Suprapubic skin (tissue), 4 donors: ENCODE results near the gene HSBP1. TPM values are rescaled to one million over a fixed set of nuclear protein-coding genes. Genes with fewer than 3 reads are reported as not detected.

ENCODE experiments used
- DNase-seq, 2 donors: peaks; one replicate each; pipeline ENCODE4 v3.0.0-alpha.2; 2019; ENCODE audit warnings: low spot score in 2 of 2
- H3K27ac ChIP-seq: fragments of 200-600 bp; sonication (generic); one replicate; pipeline ENCODE4 v1.5.1; 2019
- H3K27me3 ChIP-seq: fragments of 200-600 bp; sonication (generic); one replicate; pipeline ENCODE4 v1.5.1; 2019
- H3K36me3 ChIP-seq: fragments of 200-600 bp; sonication (generic); one replicate; pipeline ENCODE4 v1.5.1; 2019
- H3K4me1 ChIP-seq: fragments of 200-600 bp; sonication (generic); one replicate; pipeline ENCODE4 v1.5.1; 2019
- H3K4me3 ChIP-seq: fragments of 200-600 bp; sonication (generic); one replicate; pipeline ENCODE4 v1.5.1; 2019; ENCODE audit warnings: mild to moderate bottlenecking
- H3K9me3 ChIP-seq: fragments of 200-600 bp; sonication (generic); one replicate; pipeline ENCODE4 v1.5.1; 2019
- CTCF ChIP-seq, 2 donors: fragments of 200-600 bp in 1 of 2; fragments of 450-650 bp in 1 of 2; sonication (generic) in 1 of 2; IDR thresholded peaks; one replicate each; pipeline ENCODE4 v1.5.1; 2016 to 2019; ENCODE audit warnings: antibody characterized with exemption in 2 of 2, mild to moderate bottlenecking in 1 of 2, moderate library complexity in 1 of 2
- EP300 ChIP-seq: sonication (generic); formaldehyde crosslinking; IDR thresholded peaks from one replicate; pipeline ENCODE4 v1.6.1; 2017; ENCODE audit warnings: antibody characterized with exemption
- POLR2A ChIP-seq, 2 donors: fragments of 450-650 bp; IDR thresholded peaks; one replicate each; pipeline ENCODE4 v1.6.1; 2017; ENCODE audit warnings: antibody characterized with exemption in 2 of 2, mild to moderate bottlenecking in 2 of 2, moderate library complexity in 2 of 2
- POLR2AphosphoS5 ChIP-seq, 3 donors: sonication (generic); formaldehyde crosslinking; IDR thresholded peaks; one replicate each; pipeline ENCODE4 v1.6.1; 2017; ENCODE audit warnings: antibody characterized with exemption in 3 of 3
- WGBS: methylation state at CpG from one replicate; pipeline ENCODE4 v1.1.5; 2018; 5-methylcytosine and 5-hydroxymethylcytosine counted together
- total RNA-seq, 4 donors: library from RNA; depleted of rRNA; stranded (reverse); fragments of >200 nt; gene quantifications; one replicate each; pipeline ENCODE4 v1.1.0, GENCODE V29; 2016

The HSBP1 gene
- total RNA-seq, 4 donors from 2014 or later = 13.4 to 22.0 (median 17.2) TPM

- H3K4me1 ChIP-seq = peaks cover 20% of the 10 kb centered on the region
- no peak overlapping the region for H3K27ac ChIP-seq
- no peak for DNase-seq
- no peaks in the 10 kb centered on the region for H3K27me3 ChIP-seq
- H3K4me3 ChIP-seq = no peak overlapping the region
- H3K36me3 ChIP-seq = no peaks in the 10 kb centered on the region
- 82% methylated on average over 3 of the region's 3 CpGs for WGBS
- H3K9me3 ChIP-seq = no peaks in the 10 kb centered on the region
- no peak for TF ChIP-seq POLR2AphosphoS5 (IDR thresholded peaks at IDR 0.05)
- no peak for TF ChIP-seq EP300
- no peak for TF ChIP-seq CTCF (IDR thresholded peaks at IDR 0.05)
- no peak for TF ChIP-seq POLR2A (IDR thresholded peaks at IDR 0.05)
Measured at GRCh38 chr16:83803811-83804210, 4.0 kb upstream of the HSBP1 start.

- H3K9me3 ChIP-seq = no peaks in the 10 kb centered on the region
- no peak overlapping the region for H3K4me3 ChIP-seq
- DNase-seq = no peak
- H3K36me3 ChIP-seq = no peaks in the 10 kb centered on the region
- WGBS = 95% methylated on average over 5 of the region's 5 CpGs
- no peaks in the 10 kb centered on the region for H3K27me3 ChIP-seq
- TF ChIP-seq EP300 = no peak
- peaks cover 24% of the 10 kb centered on the region for H3K4me1 ChIP-seq
- H3K27ac ChIP-seq = no peak overlapping the region
Measured at GRCh38 chr16:83804366-83804765, 3.4 kb upstream of the HSBP1 start.

GRCh38 chr16:83806036-83806435 is 1.7 kb upstream of the HSBP1 start:
- Histone ChIP-seq H3K4me3 (no peak overlapping the region), H3K27ac (peak overlapping the region; percentile 27), H3K27me3 (no peaks in the 10 kb centered on the region), H3K9me3 (no peaks in the 10 kb centered on the region), H3K36me3 (no peaks in the 10 kb centered on the region), H3K4me1 (peaks cover 37% of the 10 kb centered on the region)
- TF ChIP-seq POLR2AphosphoS5 (IDR thresholded peaks at IDR 0.05) (no peak), CTCF (IDR thresholded peaks at IDR 0.05) (no peak), POLR2A (IDR thresholded peaks at IDR 0.05) (no peak), EP300 (no peak)
- DNase-seq = no peak
- WGBS = 46% methylated on average over 5 of the region's 5 CpGs

- Histone ChIP-seq H3K36me3 (no peaks in the 10 kb centered on the region), H3K9me3 (no peaks in the 10 kb centered on the region), H3K27me3 (no peaks in the 10 kb centered on the region), H3K4me3 (no peak overlapping the region), H3K4me1 (peaks cover 39% of the 10 kb centered on the region), H3K27ac (no peak overlapping the region)
- DNase-seq = no peak
- 89% methylated on average over 6 of the region's 6 CpGs for WGBS
- TF ChIP-seq CTCF (IDR thresholded peaks at IDR 0.05) (no peak), POLR2AphosphoS5 (IDR thresholded peaks at IDR 0.05) (no peak), POLR2A (IDR thresholded peaks at IDR 0.05) (no peak), EP300 (no peak)
Measured at GRCh38 chr16:83806731-83807130, 1.0 kb upstream of the HSBP1 start.

GRCh38 chr16:83807327-83807709 is 460 bp upstream of the HSBP1 start:
- Histone ChIP-seq H3K4me3 (peak overlapping the region; percentile 89), H3K4me1 (peaks cover 36% of the 10 kb centered on the region), H3K36me3 (no peaks in the 10 kb centered on the region), H3K27ac (peak overlapping the region; percentile 85), H3K9me3 (no peaks in the 10 kb centered on the region), H3K27me3 (no peaks in the 10 kb centered on the region)
- no peak for DNase-seq
- TF ChIP-seq POLR2A (IDR thresholded peaks at IDR 0.05) = no peak
- TF ChIP-seq CTCF (IDR thresholded peaks at IDR 0.05) = no peak
- WGBS = 95% methylated on average over 7 of the region's 8 CpGs

- Histone ChIP-seq H3K4me3 (peak overlapping the region; percentile 89), H3K4me1 (peaks cover 37% of the 10 kb centered on the region), H3K9me3 (no peaks in the 10 kb centered on the region), H3K27ac (peak overlapping the region; percentile 85), H3K27me3 (no peaks in the 10 kb centered on the region), H3K36me3 (peaks cover 3% of the 10 kb centered on the region)
- TF ChIP-seq CTCF (IDR thresholded peaks at IDR 0.05) (no peak), EP300 (no peak), POLR2AphosphoS5 (IDR thresholded peaks at IDR 0.05) (no peak), POLR2A (IDR thresholded peaks at IDR 0.05) (no peak)
- WGBS = 17% methylated on average over 11 of the region's 11 CpGs
- no peak for DNase-seq
Measured at GRCh38 chr16:83808573-83809014, 816 bp downstream of the HSBP1 start.
